WTC11 (cell line): ENCODE results near the gene LYSMD1. TPM values are rescaled to one million over a fixed set of nuclear protein-coding genes. Genes with fewer than 3 reads are reported as not detected.

Source experiments
- ATAC-seq: fragments of 200-7000 bp; cut with Tn5 transposase; 2 replicates; pipeline ENCODE4 v1.10.0; 2021; ENCODE audit warnings: mild to moderate bottlenecking, moderate library complexity
- CTCF ChIA-PET: fragments of 300-600 bp; sonication (Branson Sonifier 250); formaldehyde crosslinking; loops from one replicate; lab custom pipeline; 2021; ENCODE audit warnings: antibody characterized with exemption; lab: Charles Lee
- POLR2A ChIA-PET: fragments of 350-600 bp; sonication (Branson Sonifier 250); formaldehyde crosslinking; loops from one replicate; lab custom pipeline; 2021; ENCODE audit warnings: antibody characterized with exemption; lab: Charles Lee
- DNase-seq: peaks from one replicate; pipeline ENCODE4 v3.0.0; 2021; ENCODE audit warnings: low spot score
- H3K27ac Mint-ChIP-seq: 2 replicates; pipeline ENCODE4 v1.8.0; 2021; ENCODE audit warnings: mixed read lengths
- H3K27me3 Mint-ChIP-seq: 2 replicates; pipeline ENCODE4 v1.8.0; 2021; ENCODE audit warnings: low read depth, mild to moderate bottlenecking, moderate library complexity, mixed read lengths
- H3K36me3 Mint-ChIP-seq: 2 replicates; pipeline ENCODE4 v1.8.0; 2021; ENCODE audit warnings: mixed read lengths
- H3K4me1 Mint-ChIP-seq: 2 replicates; pipeline ENCODE4 v1.8.0; 2022; ENCODE audit warnings: mixed read lengths
- H3K4me3 Mint-ChIP-seq: 2 replicates; pipeline ENCODE4 v1.8.0; 2021; ENCODE audit warnings: mild to moderate bottlenecking, moderate library complexity, mixed read lengths
- H3K9me3 Mint-ChIP-seq: 2 replicates; pipeline ENCODE4 v1.8.0; 2021; ENCODE audit warnings: mixed read lengths
- ATF6 ChIP-seq: sonication (generic); formaldehyde crosslinking; IDR thresholded peaks from 2 replicates; pipeline ENCODE4 v1.8.1; 2023; ENCODE audit warnings: mild to moderate bottlenecking, missing genetic modification reagents
- CREB1 ChIP-seq: sonication (generic); formaldehyde crosslinking; IDR thresholded peaks from 2 replicates; pipeline ENCODE4 v1.8.0; 2023; ENCODE audit warnings: mild to moderate bottlenecking, missing genetic modification reagents
- ESRRA ChIP-seq: sonication (generic); formaldehyde crosslinking; IDR thresholded peaks from 2 replicates; pipeline ENCODE4 v1.8.1; 2022; ENCODE audit warnings: mild to moderate bottlenecking, missing genetic modification reagents, borderline replicate concordance
- GRHL2 ChIP-seq: fragments of 250-450 bp; sonication (Bioruptor Pico); IDR thresholded peaks from 2 replicates; pipeline ENCODE4 v1.8.0; 2022; ENCODE audit warnings: mild to moderate bottlenecking, moderate library complexity; ENCODE audit not compliant: insufficient replicate concordance, severe bottlenecking
- IRF2 ChIP-seq: sonication (generic); formaldehyde crosslinking; IDR thresholded peaks from 2 replicates; pipeline ENCODE4 v1.8.0; 2022; ENCODE audit warnings: low read depth, missing genetic modification reagents, borderline replicate concordance
- NFE2L1 ChIP-seq: sonication (generic); formaldehyde crosslinking; IDR thresholded peaks from 2 replicates; pipeline ENCODE4 v1.8.1; 2023; ENCODE audit warnings: missing genetic modification reagents
- OVOL2 ChIP-seq: fragments of 250-450 bp; sonication (Bioruptor Pico); IDR thresholded peaks from 2 replicates; pipeline ENCODE4 v1.9.0; 2021; ENCODE audit warnings: mild to moderate bottlenecking, borderline replicate concordance
- RORB ChIP-seq: fragments of 250-450 bp; sonication (Bioruptor Pico); IDR thresholded peaks from 2 replicates; pipeline ENCODE4 v1.9.0; 2021; ENCODE audit warnings: mild to moderate bottlenecking
- TEAD1 ChIP-seq: sonication (generic); formaldehyde crosslinking; IDR thresholded peaks from 2 replicates; pipeline ENCODE4 v1.8.0; 2022; ENCODE audit warnings: mild to moderate bottlenecking, missing genetic modification reagents
- USF1 ChIP-seq: sonication (generic); formaldehyde crosslinking; IDR thresholded peaks from 2 replicates; pipeline ENCODE4 v1.8.0; 2022; ENCODE audit warnings: mild to moderate bottlenecking, missing genetic modification reagents
- ZNF263 ChIP-seq: sonication (generic); formaldehyde crosslinking; IDR thresholded peaks from 2 replicates; pipeline ENCODE4 v1.8.1; 2022; ENCODE audit warnings: low read depth, mild to moderate bottlenecking, moderate library complexity, missing genetic modification reagents
- ZNF317 ChIP-seq: sonication (generic); formaldehyde crosslinking; IDR thresholded peaks from 2 replicates; pipeline ENCODE4 v1.8.1; 2023; ENCODE audit warnings: low read depth, mild to moderate bottlenecking, moderate library complexity, missing genetic modification reagents, borderline replicate concordance
- ZNF416 ChIP-seq: fragments of 250-450 bp; sonication (Bioruptor Pico); IDR thresholded peaks from 2 replicates; pipeline ENCODE4 v1.9.0; 2021; ENCODE audit warnings: mild to moderate bottlenecking, inconsistent platforms
- total RNA-seq: library from RNA; stranded (reverse); gene quantifications from 3 replicates; pipeline ENCODE4 v1.2.3, GENCODE V29; 2021
- TF ChIP-seq, protein P1 (sequence below): sonication (generic); formaldehyde crosslinking; IDR thresholded peaks from 2 replicates; pipeline ENCODE4 v1.8.0; 2022; ENCODE audit warnings: missing genetic modification reagents
- TF ChIP-seq, protein P2 (sequence below): sonication (generic); formaldehyde crosslinking; IDR thresholded peaks from 2 replicates; pipeline ENCODE4 v1.8.0; 2023; ENCODE audit warnings: missing genetic modification reagents
- TF ChIP-seq, protein P3 (sequence below): fragments of 250-450 bp; sonication (Bioruptor Pico); IDR thresholded peaks from 2 replicates; pipeline ENCODE4 v1.9.0; 2021; ENCODE audit warnings: mild to moderate bottlenecking, borderline replicate concordance
- TF ChIP-seq, protein P4 (sequence below): sonication (generic); formaldehyde crosslinking; IDR thresholded peaks from 2 replicates; pipeline ENCODE4 v1.8.1; 2022; ENCODE audit warnings: mild to moderate bottlenecking, missing genetic modification reagents, moderate library complexity, borderline replicate concordance
- TF ChIP-seq, protein P5 (sequence below): sonication (generic); formaldehyde crosslinking; IDR thresholded peaks from 2 replicates; pipeline ENCODE4 v1.8.1; 2022; ENCODE audit warnings: low read depth, mild to moderate bottlenecking, moderate library complexity, missing genetic modification reagents, borderline replicate concordance

Gene LYSMD1
- total RNA-seq, 1 experiment from 2014 or later = 7.8 TPM

DNA sequence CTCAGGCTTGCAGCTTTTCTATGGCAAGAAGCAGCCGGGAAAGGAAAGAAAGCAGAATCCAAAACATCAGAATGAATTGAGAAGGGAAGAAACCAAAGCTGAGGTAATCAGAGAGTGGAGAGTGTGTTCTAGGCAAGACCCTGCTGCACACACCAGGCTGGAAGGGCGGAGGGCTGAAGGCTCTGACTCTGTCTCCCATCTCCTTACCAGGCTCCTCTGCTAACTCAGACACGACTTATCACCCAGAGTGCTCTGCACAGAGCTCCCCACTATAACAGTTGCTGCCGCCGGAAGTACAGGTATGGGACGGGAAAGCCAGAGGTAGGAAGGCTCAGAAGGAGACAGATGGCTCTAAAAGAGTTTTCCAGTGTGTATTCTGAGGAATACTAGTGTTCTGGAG is 1.4 kb upstream of the LYSMD1 start:
- Mint-ChIP-seq H3K27me3 (no peaks in the 10 kb centered on the region; the same call in 1 of the 2 replicates), H3K9me3 (no peaks in the 10 kb centered on the region), H3K36me3 (peaks cover 19% of the 10 kb centered on the region), H3K27ac (peak overlapping the region; percentile 63), H3K4me1 (peaks cover 15% of the 10 kb centered on the region), H3K4me3 (peak overlapping the region; percentile 99)
- ATAC-seq (no peak), DNase-seq (no peak)
- no peak for TF ChIP-seq GRHL2 (CRISPR knock-in tag)
- TF ChIP-seq, protein P1, sequence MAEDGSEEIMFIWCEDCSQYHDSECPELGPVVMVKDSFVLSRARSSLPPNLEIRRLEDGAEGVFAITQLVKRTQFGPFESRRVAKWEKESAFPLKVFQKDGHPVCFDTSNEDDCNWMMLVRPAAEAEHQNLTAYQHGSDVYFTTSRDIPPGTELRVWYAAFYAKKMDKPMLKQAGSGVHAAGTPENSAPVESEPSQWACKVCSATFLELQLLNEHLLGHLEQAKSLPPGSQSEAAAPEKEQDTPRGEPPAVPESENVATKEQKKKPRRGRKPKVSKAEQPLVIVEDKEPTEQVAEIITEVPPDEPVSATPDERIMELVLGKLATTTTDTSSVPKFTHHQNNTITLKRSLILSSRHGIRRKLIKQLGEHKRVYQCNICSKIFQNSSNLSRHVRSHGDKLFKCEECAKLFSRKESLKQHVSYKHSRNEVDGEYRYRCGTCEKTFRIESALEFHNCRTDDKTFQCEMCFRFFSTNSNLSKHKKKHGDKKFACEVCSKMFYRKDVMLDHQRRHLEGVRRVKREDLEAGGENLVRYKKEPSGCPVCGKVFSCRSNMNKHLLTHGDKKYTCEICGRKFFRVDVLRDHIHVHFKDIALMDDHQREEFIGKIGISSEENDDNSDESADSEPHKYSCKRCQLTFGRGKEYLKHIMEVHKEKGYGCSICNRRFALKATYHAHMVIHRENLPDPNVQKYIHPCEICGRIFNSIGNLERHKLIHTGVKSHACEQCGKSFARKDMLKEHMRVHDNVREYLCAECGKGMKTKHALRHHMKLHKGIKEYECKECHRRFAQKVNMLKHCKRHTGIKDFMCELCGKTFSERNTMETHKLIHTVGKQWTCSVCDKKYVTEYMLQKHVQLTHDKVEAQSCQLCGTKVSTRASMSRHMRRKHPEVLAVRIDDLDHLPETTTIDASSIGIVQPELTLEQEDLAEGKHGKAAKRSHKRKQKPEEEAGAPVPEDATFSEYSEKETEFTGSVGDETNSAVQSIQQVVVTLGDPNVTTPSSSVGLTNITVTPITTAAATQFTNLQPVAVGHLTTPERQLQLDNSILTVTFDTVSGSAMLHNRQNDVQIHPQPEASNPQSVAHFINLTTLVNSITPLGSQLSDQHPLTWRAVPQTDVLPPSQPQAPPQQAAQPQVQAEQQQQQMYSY = no peak
- TF ChIP-seq NFE2L1 (CRISPR knock-in tag) = no peak
- no peak for TF ChIP-seq ZNF263
- TF ChIP-seq OVOL2 = no peak
- TF ChIP-seq, protein P2, sequence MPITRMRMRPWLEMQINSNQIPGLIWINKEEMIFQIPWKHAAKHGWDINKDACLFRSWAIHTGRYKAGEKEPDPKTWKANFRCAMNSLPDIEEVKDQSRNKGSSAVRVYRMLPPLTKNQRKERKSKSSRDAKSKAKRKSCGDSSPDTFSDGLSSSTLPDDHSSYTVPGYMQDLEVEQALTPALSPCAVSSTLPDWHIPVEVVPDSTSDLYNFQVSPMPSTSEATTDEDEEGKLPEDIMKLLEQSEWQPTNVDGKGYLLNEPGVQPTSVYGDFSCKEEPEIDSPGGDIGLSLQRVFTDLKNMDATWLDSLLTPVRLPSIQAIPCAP = no peak
- TF ChIP-seq, protein P3, sequence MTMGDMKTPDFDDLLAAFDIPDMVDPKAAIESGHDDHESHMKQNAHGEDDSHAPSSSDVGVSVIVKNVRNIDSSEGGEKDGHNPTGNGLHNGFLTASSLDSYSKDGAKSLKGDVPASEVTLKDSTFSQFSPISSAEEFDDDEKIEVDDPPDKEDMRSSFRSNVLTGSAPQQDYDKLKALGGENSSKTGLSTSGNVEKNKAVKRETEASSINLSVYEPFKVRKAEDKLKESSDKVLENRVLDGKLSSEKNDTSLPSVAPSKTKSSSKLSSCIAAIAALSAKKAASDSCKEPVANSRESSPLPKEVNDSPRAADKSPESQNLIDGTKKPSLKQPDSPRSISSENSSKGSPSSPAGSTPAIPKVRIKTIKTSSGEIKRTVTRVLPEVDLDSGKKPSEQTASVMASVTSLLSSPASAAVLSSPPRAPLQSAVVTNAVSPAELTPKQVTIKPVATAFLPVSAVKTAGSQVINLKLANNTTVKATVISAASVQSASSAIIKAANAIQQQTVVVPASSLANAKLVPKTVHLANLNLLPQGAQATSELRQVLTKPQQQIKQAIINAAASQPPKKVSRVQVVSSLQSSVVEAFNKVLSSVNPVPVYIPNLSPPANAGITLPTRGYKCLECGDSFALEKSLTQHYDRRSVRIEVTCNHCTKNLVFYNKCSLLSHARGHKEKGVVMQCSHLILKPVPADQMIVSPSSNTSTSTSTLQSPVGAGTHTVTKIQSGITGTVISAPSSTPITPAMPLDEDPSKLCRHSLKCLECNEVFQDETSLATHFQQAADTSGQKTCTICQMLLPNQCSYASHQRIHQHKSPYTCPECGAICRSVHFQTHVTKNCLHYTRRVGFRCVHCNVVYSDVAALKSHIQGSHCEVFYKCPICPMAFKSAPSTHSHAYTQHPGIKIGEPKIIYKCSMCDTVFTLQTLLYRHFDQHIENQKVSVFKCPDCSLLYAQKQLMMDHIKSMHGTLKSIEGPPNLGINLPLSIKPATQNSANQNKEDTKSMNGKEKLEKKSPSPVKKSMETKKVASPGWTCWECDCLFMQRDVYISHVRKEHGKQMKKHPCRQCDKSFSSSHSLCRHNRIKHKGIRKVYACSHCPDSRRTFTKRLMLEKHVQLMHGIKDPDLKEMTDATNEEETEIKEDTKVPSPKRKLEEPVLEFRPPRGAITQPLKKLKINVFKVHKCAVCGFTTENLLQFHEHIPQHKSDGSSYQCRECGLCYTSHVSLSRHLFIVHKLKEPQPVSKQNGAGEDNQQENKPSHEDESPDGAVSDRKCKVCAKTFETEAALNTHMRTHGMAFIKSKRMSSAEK (CRISPR knock-in tag) = no peak
- no peak for TF ChIP-seq RORB
- TF ChIP-seq CREB1 (CRISPR knock-in tag) = no peak
- TF ChIP-seq USF1 (CRISPR knock-in tag) = no peak
- TF ChIP-seq TEAD1 = no peak
- no peak for TF ChIP-seq IRF2 (CRISPR knock-in tag)
- no peak for TF ChIP-seq ATF6 (CRISPR knock-in tag)
- no peak for TF ChIP-seq ESRRA (CRISPR knock-in tag)
- TF ChIP-seq, protein P4, sequence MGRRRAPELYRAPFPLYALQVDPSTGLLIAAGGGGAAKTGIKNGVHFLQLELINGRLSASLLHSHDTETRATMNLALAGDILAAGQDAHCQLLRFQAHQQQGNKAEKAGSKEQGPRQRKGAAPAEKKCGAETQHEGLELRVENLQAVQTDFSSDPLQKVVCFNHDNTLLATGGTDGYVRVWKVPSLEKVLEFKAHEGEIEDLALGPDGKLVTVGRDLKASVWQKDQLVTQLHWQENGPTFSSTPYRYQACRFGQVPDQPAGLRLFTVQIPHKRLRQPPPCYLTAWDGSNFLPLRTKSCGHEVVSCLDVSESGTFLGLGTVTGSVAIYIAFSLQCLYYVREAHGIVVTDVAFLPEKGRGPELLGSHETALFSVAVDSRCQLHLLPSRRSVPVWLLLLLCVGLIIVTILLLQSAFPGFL = no peak
- TF ChIP-seq ZNF317 (CRISPR knock-in tag) = no peak
- no peak for TF ChIP-seq ZNF416 (CRISPR knock-in tag)
- TF ChIP-seq, protein P5, sequence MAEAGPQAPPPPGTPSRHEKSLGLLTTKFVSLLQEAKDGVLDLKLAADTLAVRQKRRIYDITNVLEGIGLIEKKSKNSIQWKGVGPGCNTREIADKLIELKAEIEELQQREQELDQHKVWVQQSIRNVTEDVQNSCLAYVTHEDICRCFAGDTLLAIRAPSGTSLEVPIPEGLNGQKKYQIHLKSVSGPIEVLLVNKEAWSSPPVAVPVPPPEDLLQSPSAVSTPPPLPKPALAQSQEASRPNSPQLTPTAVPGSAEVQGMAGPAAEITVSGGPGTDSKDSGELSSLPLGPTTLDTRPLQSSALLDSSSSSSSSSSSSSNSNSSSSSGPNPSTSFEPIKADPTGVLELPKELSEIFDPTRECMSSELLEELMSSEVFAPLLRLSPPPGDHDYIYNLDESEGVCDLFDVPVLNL (CRISPR knock-in tag) = no peak
- ChIA-PET POLR2A (no interaction called here), CTCF (interaction anchor here (1.6 to 4.1 kb wide), 2 partner anchors 9 to 67 kb away, joined by 7 to 39 read pairs; partner anchors contain the start of gene TMOD4)
